Astrocyte of the spinal cord (primary cell): ENCODE measurements around the gene SKIL.

Experiments
- DNase-seq: peaks from one replicate; pipeline ENCODE4 v3.0.0; 2011; ENCODE audit warnings: low read depth, low spot score
- H3K4me3 ChIP-seq: 2 replicates; pipeline ENCODE4 v1.5.1; 2011; ENCODE audit warnings: low read depth, mild to moderate bottlenecking, low read length, moderate library complexity
- CTCF ChIP-seq: IDR thresholded peaks from 2 replicates; pipeline ENCODE4 v1.5.1; 2012; ENCODE audit warnings: low read depth, mild to moderate bottlenecking, low read length, inconsistent platforms
- in situ Hi-C: cut with HindIII; loops from 2 replicates; pipeline ENCODE4 v1.10.0; 2017; ENCODE audit warnings: low sequenced_read_pairs

SKIL gene

DNA sequence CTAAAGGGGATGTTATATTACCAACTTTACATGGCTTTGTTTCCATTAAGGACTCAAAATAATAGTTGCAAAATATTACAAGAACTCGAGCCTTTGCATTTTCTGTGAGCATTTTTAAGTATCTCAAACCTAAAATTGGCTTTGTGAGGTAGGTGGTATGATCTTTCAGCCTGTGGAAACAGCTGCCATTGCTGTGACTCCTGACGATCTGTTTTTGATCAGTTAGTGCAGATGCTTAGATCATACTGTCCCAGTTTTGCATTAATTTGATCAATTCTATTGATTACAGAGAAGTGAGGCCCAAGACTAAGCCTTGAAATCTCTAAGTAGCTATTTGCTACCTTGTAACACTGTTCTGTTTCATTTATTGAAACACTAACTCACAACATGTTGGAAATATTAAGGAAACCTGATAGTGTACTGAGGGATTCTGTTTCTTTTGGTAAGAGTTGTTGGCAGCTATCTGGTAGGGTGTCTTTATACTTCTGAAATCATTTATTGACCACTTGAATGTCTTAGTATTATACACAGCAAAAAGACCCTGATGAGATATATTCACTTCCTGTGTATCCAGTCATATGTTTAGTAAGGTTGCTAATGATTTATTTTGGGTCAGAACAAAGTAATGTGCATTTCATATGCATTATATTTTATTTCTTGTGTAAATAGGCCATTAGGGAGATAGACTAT is 14.8 kb downstream of the SKIL start:
- TF ChIP-seq CTCF, result no peak
- in situ Hi-C loops, result no loop called here

GRCh38 chr3:170383567-170383966 is 26.1 kb downstream of the SKIL start:
- no peak for TF ChIP-seq CTCF
- in situ Hi-C loops, result no loop called here
- no peak overlapping the region for H3K4me3 ChIP-seq
- DNase-seq, result peak; percentile 34

More for the DNA sequence above, 14.8 kb downstream of the SKIL start:
- no peak overlapping the region for H3K4me3 ChIP-seq
- no peak for DNase-seq

DNA sequence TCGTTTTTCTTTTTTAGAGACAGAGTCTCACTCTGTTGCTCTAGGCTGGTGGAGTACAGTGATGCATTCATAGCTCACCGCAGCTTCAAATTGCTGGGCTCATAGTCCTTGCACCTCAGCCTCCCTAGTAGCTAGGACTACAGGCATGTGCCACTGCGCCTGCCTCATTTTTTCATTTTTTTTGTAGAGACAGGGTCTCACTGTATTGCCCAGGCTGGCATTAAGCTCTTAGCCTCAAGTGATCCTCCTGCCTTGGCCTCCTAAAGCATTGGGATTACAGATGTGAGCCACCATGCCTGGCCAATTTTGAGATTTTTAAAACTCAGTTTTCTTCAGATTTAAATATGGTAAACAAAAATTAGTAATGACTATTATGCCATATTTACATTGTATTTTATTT is 29.0 kb downstream of the SKIL start:
- no peak overlapping the region for H3K4me3 ChIP-seq
- TF ChIP-seq CTCF, result no peak
- DNase-seq, result no peak
- in situ Hi-C loops, result no loop called here

DNA sequence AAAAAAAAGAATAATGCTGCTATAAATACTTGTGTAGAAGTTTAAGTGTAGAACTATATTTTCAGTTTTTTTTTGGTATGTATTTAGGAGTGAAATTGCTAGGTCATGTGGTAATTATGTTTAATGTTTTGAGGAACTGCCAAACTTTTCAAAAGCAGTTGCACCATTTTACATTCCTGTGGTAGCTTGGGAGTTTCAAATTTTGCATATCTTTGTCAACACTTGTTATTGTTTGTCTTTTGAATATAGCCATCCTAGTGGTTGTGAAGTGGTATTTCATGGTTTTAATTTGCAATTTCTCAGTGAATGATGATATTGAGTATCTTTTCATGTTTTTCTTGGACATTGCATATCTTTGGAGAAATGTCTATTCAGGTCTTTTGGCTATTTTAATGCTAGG is 30.4 kb downstream of the SKIL start:
- no peak overlapping the region for H3K4me3 ChIP-seq
- in situ Hi-C loops, result no loop called here
- DNase-seq, result no peak

GRCh38 chr3:170391108-170391507 is 33.6 kb downstream of the SKIL start:
- TF ChIP-seq CTCF, result no peak
- H3K4me3 ChIP-seq, result no peak overlapping the region
- no peak for DNase-seq
- in situ Hi-C loops, result no loop called here

More for the DNA sequence above, 30.4 kb downstream of the SKIL start:
- TF ChIP-seq CTCF, result no peak

GRCh38 chr3:170397685-170398084 is 40.2 kb downstream of the SKIL start:
- DNase-seq, result no peak
- no peak overlapping the region for H3K4me3 ChIP-seq
- no peak for TF ChIP-seq CTCF
- in situ Hi-C loops, result no loop called here
